Fibroblast of lung (primary cell): Measurements from ENCODE around the gene TESK1. TPM values are rescaled to one million over a fixed set of nuclear protein-coding genes. Genes with fewer than 3 reads are reported as not detected.
A peak's percentile ranks its signal among the peaks of the same experiment; 100 is the strongest.

ENCODE experiments used
- DNase-seq, 2 donors: peaks; one replicate each; pipeline versions ENCODE4 v3.0.0 to v3.0.0-alpha.2; 2010; ENCODE audit warnings: low read depth in 2 of 2
- H2AFZ ChIP-seq: 2 replicates; pipeline ENCODE4 v1.5.1; 2012; ENCODE audit warnings: low read length, control low read depth, inconsistent platforms
- H3K27ac ChIP-seq: 2 replicates; pipeline ENCODE4 v1.5.1; 2011; ENCODE audit warnings: low read length, control low read depth; ENCODE audit not compliant: insufficient read depth
- H3K27me3 ChIP-seq: 2 replicates; pipeline ENCODE4 v1.5.1; 2011; ENCODE audit warnings: mild to moderate bottlenecking, low read length; ENCODE audit not compliant: control insufficient read depth, insufficient read depth
- H3K36me3 ChIP-seq: 2 replicates; pipeline ENCODE4 v1.5.1; 2011; ENCODE audit warnings: low read length; ENCODE audit not compliant: control insufficient read depth, insufficient read depth
- H3K4me1 ChIP-seq: 2 replicates; pipeline ENCODE4 v1.5.1; 2011; ENCODE audit warnings: low read length; ENCODE audit not compliant: control insufficient read depth, insufficient read depth; ENCODE audit errors: extremely low read depth
- H3K4me2 ChIP-seq: 2 replicates; pipeline ENCODE4 v1.5.1; 2011; ENCODE audit warnings: low read length, control low read depth; ENCODE audit not compliant: insufficient read depth; ENCODE audit errors: extremely low read depth
- H3K4me3 ChIP-seq, 4 experiments: fragments of 200-600 bp in 1 of 4; sonication (generic) in 1 of 4; replicated peaks in 1 of 4; 2 replicates each; pipeline ENCODE4 v1.5.1; 2011 to 2016; ENCODE audit warnings: low read length in 4 of 4, low read depth in 3 of 4, mild to moderate bottlenecking in 3 of 4, control low read depth in 2 of 4, inconsistent platforms in 1 of 4, mixed read lengths in 1 of 4; ENCODE audit not compliant: insufficient read depth in 1 of 4; ENCODE audit errors: control extremely low read depth in 1 of 4
- H3K79me2 ChIP-seq: 2 replicates; pipeline ENCODE4 v1.5.1; 2012; ENCODE audit warnings: mild to moderate bottlenecking, low read length, inconsistent platforms; ENCODE audit not compliant: control insufficient read depth, insufficient read depth
- H3K9ac ChIP-seq: 2 replicates; pipeline ENCODE4 v1.5.1; 2011; ENCODE audit warnings: mild to moderate bottlenecking, low read length, control low read depth; ENCODE audit not compliant: insufficient read depth
- H3K9me3 ChIP-seq: 2 replicates; pipeline ENCODE4 v1.5.1; 2012; ENCODE audit warnings: low read depth, low read length; ENCODE audit not compliant: control insufficient read depth, insufficient read depth
- H4K20me1 ChIP-seq: 2 replicates; pipeline ENCODE4 v1.5.1; 2011; ENCODE audit warnings: low read length; ENCODE audit not compliant: control insufficient read depth, insufficient read depth; ENCODE audit errors: extremely low read depth
- CTCF ChIP-seq, 2 donors: IDR thresholded peaks in 1 of 2; conservative IDR thresholded peaks in 1 of 2; 1 replicate in 1 of 2; 2 replicates in 1 of 2; pipeline ENCODE4 v1.5.1; 2011 to 2012; ENCODE audit warnings: low read length in 2 of 2, control low read depth in 1 of 2, inconsistent platforms in 1 of 2, low read depth in 1 of 2, mild to moderate bottlenecking in 1 of 2
- EZH2 ChIP-seq: IDR thresholded peaks from 2 replicates; pipeline ENCODE4 v1.5.1; 2012; ENCODE audit warnings: low read length, control low read depth, mild to moderate bottlenecking; ENCODE audit errors: missing control alignments
- polyA plus RNA-seq, 2 donors: library from polyadenylated mRNA; depleted of rRNA in 1 of 2; stranded (reverse) in 1 of 2; unstranded in 1 of 2; fragments of >200 nt; gene quantifications; 2 replicates each; pipeline ENCODE4 v1.2.1, GENCODE V29; 2011 to 2012; ENCODE audit warnings: missing spikeins in 1 of 2
- total RNA-seq: library from RNA; depleted of rRNA; stranded (reverse); fragments of >200 nt; gene quantifications from 2 replicates; pipeline ENCODE4 v1.2.1, GENCODE V29; 2014

Gene TESK1
- total and polyA plus RNA-seq, 2 donors (not counting 1 experiment from before 2014, with no cell fraction given), result 9.4 to 12.0 TPM

- Histone ChIP-seq H4K20me1 (no peaks in the 10 kb centered on the region), H3K79me2 (no peaks in the 10 kb centered on the region), H3K27ac (no peak overlapping the region), H3K27me3 (peaks cover 29% of the 10 kb centered on the region), H3K4me1 (no peaks in the 10 kb centered on the region), H2AFZ (peak overlapping the region; percentile 73), H3K9me3 (no peaks in the 10 kb centered on the region), H3K4me3 (peak overlapping the region in 1 of 4 experiments; percentile 44), H3K36me3 (no peaks in the 10 kb centered on the region), H3K4me2 (peak overlapping the region; percentile 62), H3K9ac (no peak overlapping the region)
- no peak for DNase-seq
- TF ChIP-seq CTCF (conservative IDR thresholded peaks at IDR 0.05 in 1 of 2, IDR thresholded peaks at IDR 0.05 in 1 of 2; ENCODE audit: low read depth in 1 of 2, low read length in 2 of 2), result no peak
- no peak for TF ChIP-seq EZH2
Observed at GRCh38 chr9:35617548-35617947, 12.5 kb downstream of the TESK1 start.

GRCh38 chr9:35618325-35618727 is 13.3 kb downstream of the TESK1 start, which contains the start of gene CD72:
Gene CD72 (minus strand): TSS chr9:35618413. CDS start chr9:35618303, 110 bp downstream.
- no peak for DNase-seq
- Histone ChIP-seq H3K27ac (no peak within 1 kb of the TSS), H3K4me3 (peak within 1 kb of the TSS in 3 of 4 experiments; percentile 31 to 44 (median 40)), H3K4me2 (peak within 1 kb of the TSS; percentile 62), H3K9ac (no peak within 1 kb of the TSS), H3K27me3 (peaks cover 29% of the 10 kb centered on the region), H3K79me2 (no peaks in the 10 kb centered on the region), H3K4me1 (no peaks in the 10 kb centered on the region), H3K36me3 (no peaks in the 10 kb centered on the region), H2AFZ (peak within 1 kb of the TSS; percentile 73), H4K20me1 (no peaks in the 10 kb centered on the region), H3K9me3 (no peaks in the 10 kb centered on the region)
- no peak for TF ChIP-seq EZH2
- no peak for TF ChIP-seq CTCF (conservative IDR thresholded peaks at IDR 0.05 in 1 of 2, IDR thresholded peaks at IDR 0.05 in 1 of 2; ENCODE audit: low read depth in 1 of 2, low read length in 2 of 2)

GRCh38 chr9:35618854-35619799 is 14.1 kb downstream of the TESK1 start:
- no peaks in the 10 kb centered on the region for H4K20me1 ChIP-seq
- H3K4me2 ChIP-seq, result no peak overlapping the region
- TF ChIP-seq EZH2 (no peak), CTCF (conservative IDR thresholded peaks at IDR 0.05 in 1 of 2, IDR thresholded peaks at IDR 0.05 in 1 of 2; ENCODE audit: low read depth in 1 of 2, low read length in 2 of 2) (no peak)
- H3K36me3 ChIP-seq, result no peaks in the 10 kb centered on the region
- H3K9ac ChIP-seq, result no peak overlapping the region
- H2AFZ ChIP-seq, result no peak overlapping the region
- no peaks in the 10 kb centered on the region for H3K9me3 ChIP-seq
- no peaks in the 10 kb centered on the region for H3K79me2 ChIP-seq
- DNase-seq, result peak in 1 of 2 donors; percentile 51
- no peaks in the 10 kb centered on the region for H3K4me1 ChIP-seq
- H3K4me3 ChIP-seq, result no peak overlapping the region
- no peak overlapping the region for H3K27ac ChIP-seq
- peaks cover 29% of the 10 kb centered on the region for H3K27me3 ChIP-seq
